NCI-H345 treated with DMSO at 0.1 percent for 48 hours (cell line): Measurements from ENCODE around the gene VPS4B.
A peak's percentile ranks its signal among the peaks of the same experiment; 100 is the strongest.
"Not testable (repeated sequence)": the region's sequence is repeated elsewhere in the genome, so short reads cannot be mapped to it uniquely, and the experiment has no call there.

Experiments used
- DNase-seq: peaks from one replicate; lab custom pipeline; 2025; ENCODE audit not compliant: unreplicated experiment; lab: John Stamatoyannopoulos, UW

VPS4B gene

DNA sequence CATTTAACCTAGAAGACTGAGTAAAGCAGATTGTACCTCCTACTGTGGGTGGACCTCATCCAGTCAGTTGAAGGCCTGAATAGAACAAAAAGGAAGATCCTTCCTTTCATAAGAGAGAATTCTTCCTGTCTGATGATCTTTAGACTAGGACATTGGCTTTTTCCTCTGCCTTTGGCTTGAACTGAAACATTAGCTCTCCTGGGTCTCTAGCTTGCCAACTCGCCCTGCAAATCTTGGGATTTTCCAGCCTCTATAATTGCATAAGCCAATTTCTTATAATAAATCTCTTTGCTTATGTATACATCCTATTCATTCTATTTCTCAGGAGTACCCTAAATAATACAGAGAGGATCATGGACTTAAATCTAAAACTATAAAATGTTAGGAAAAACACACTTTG lies 49.1 kb downstream of the VPS4B start:
- DNase-seq = no peak

DNA sequence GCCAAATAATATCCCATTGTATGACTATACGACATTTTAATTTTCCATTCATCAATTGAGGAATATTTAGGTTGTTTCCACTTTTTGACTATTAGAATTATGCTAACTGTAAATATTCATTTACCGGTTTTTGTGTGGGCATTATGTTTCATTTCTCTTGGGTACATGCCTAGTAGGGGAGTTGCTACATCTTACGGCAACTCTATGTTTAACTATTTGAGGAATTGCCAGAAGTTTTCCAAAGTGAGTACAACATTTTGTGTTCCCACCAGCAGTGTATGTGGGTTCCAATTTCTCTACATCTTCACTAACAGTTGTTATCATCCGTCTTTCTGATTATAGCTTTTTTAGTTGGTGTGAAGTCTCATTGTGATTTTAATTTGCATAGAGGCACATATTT lies 53.7 kb downstream of the VPS4B start:
- no peak for DNase-seq

DNA sequence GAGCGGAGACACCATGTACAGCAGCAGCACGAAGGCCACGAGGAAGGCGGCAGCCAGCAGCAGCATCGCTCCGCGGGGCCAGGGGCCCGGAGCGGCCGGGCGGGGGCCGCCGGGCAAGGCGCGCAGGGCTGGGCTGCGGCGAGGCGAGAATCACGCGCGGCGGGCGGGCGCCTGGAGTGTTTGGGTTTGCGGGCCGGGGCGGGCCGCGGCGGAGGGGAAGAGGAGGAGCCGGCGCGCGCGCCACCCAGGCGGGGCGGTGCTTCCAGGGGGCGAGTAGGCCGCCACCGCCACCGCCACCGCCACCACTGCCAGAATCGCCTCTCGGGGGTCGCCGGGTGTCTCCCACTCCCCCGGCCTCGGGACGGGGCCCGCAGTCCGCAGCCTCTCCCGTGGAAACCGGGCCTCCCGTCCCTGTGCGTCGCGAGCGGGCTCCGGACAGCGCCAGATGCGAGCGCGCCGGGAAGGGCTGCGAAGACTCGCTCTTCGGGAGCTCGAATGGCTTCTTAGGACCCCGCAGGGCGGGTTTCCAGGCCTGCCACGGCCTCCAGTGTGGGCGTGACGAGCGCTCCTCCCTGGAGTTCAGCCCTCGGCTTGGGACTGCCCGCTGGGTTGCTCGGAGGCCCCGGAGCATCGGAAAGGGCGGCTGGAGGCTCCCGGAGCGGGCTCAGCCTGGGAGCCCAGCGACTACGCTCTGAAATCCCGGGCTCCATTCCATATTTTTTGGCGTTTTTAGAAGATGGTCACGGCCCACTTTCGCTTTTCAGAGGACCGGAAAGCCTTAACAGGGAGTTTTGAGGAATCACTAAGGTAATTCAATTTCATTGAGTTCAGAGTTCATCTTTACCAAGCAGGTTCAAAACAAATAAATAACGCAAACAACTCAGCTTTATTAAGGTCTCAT lies 55.0 kb downstream of the VPS4B start, which contains the start of gene KDSR:
Gene KDSR, minus strand, starts transcription at position 154 of the 901 bp plus-strand sequence. Its CDS starts 88 bp downstream, at position 66.
- DNase-seq = peak; percentile 94

DNA sequence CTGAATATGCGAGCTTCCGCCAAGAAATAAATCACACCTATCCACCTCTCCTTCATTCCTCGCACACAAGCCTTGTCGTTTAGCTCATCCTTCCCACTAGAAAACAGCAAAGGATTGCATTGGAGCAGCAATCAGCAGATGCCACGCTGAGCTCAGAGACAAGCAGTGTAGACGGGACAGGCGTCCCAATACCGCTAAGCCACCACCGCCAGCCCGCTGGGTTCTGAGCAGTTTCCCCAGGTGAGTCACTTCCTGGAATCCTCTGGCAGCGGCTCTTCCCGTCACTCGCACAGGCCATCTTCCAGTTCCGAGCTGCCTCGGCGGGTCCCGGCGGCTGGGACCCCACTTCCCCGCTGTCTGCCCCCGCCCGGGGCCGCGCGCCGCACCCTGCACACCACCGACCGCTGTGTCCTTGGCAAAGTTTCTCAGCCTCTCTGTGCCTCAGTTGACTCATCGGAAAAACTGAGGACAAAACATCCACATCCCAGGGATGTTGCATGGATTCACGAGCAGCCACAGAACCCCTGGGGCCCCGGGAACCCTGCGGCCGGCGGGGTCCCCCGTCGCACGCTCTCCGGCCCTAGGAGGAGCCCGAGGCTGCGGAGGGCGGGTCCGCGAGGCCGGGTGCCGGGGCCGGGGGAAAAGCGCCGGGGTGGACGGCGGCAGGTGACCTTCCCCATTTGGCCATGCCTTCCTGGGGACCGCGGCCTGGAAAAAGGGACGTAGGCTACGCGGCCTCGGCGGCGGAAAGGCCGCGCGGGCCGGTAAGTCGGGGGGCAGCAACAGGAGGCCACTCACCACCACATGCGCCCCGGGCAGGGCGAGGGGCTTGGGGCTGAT lies 55.8 kb downstream of the VPS4B start:
- DNase-seq = peak; percentile 8

DNA sequence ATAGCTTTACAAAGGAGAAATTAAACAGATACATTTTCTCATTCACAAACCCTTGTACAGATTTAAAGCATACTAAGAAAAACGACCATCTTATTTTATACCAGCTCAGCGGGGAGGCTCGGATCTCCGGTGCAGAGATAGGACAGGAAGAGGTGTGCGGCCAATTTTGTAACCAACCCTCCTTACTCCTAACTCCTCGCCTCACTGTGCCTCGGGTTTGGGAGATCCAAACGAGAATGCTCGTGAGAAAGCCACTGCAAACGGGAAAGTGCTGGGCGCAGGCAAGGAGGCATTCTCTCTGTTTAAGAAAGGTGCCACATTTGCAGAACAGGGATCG lies 56.4 kb downstream of the VPS4B start:
- no peak for DNase-seq

DNA sequence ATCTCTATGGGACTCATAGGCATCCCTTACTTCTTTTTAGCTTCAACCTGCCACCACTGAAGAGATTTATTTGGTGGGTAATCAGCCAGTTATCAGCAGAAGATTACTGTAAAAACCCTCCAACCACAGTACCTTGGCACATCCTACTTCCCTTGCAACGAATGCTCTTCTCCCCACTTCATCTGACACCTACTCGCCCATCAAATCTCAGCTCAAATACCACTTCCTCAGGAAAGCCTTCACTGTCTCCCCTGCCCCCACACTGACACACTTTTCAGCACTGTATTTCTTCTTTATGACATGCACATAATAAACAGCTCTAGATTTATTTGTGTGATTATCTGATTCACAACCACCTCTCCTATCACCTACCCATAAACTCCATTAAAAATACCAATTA lies 58.3 kb downstream of the VPS4B start:
- no peak for DNase-seq

DNA sequence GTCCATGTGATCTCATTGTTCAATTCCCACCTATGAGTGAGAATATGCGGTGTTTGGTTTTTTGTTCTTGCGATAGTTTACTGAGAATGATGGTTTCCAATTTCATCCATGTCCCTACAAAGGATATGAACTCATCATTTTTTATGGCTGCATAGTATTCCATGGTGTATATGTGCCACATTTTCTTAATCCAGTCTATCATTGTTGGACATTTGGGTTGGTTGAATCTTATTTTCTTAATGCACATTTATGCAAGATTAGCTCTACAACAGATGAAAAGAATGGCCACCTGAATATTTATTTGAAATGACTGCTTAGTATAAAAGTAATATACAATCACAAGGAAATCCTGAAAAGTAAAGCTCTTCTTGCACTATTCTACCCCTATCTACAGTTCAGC lies 58.9 kb downstream of the VPS4B start:
- not testable (repeated sequence) for DNase-seq

DNA sequence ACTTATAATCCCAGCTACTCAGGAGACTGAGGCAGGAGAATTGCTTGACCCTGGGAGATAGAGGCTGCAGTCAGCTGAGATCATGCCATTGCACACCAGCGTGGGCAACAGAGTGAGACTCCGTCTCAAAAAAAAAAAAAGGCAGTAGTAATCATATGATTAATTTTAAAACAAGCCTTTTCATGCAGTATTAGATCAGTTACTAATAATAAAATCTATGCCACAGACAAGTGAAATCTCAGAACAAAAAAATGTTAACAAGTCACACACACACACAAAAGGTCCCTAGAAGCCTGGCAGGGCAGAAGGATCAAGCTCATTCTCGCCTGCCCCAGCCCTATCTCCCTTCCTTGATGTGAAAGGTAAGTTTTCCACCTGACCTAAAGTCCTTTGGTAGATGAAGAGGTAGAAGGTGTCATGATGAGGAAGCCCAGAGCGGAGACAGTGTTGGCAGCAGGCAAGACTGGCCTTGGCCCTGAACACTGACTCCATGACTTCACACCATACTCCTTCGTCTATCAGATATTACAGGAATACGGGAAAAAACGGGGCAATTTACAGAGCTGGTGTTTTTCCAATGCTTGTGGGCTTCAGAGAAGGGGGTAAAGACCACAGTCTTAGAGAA lies 65.9 kb downstream of the VPS4B start:
- DNase-seq = no peak

DNA sequence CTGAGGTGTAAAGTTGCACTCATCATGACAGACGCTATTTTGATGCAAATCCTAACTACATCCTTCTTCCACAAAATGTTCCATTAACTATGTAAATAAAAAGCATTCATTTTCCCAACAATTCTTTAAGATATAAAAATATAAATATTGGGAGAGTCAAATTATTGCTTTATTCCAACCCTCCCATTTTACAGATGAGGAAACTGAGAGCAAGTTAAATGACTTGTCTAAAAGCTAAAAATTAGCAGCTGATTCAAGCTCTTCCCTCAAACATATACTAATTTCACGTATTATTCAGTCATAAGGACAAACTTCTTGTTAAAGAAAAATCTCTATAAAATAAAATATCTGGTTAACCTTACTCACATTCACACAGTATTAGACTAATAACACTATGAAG lies 72.0 kb downstream of the VPS4B start:
- no peak for DNase-seq

DNA sequence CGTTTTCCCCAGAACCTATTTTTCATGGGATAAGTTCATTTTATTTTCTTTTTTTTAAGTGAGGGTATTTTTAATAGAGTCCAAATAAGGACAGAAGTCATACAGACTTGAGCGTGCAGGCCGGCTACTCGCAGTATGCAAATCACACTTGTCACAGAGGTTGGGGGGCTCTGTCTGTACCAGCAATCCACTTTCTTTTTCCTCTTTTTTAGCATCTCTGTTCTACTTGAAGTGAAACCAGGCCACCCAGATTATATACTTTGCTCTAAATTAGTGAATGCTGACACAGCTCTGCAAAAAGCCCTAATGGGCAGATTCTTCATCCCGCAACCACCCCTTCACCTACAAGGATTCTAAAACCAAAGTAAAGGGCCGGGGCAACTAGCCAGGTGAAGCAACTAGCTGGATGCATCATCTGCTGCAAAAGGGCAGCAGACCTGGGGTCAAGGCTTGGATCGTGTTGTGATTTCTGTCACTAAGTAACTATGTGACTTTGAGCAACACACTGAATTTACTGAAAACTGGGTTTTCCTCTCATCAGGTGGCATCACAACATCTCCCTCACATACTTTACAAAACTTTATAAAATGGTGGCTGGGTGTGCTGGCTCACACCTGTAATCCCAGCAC lies 73.7 kb downstream of the VPS4B start:
- DNase-seq = no peak

DNA sequence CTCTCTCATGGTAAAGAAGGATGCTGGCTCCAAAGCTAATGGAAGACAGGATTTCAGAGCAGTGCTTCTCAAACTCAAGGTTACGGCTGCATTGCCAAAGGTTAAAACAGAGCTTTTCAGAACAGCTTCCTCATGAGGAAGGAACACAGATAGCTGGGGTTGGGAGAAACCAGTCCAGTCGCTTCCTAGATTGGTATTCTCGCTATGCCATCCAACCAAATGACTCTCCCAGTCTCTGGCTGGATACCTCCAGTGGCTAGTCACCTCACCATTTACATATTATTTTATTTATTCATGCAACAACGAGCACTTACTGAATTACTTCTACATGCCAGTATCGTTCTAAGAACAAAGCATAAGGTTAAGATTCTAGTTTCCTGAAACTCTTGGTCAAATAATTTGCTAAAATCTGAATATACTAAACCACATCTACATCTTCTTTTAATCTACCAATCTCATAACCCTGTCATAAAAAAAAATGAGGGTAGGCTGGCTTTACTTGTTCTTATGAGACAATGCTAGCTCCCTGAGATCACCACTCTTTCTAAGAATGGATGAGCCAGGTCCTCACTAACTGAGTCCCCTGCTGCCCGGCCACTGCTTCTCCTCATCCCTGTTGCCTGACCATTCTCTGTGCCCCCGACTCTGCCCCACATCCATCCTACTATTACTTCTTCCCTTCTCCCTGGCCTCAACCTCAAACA lies 75.6 kb downstream of the VPS4B start:
- no peak for DNase-seq

DNA sequence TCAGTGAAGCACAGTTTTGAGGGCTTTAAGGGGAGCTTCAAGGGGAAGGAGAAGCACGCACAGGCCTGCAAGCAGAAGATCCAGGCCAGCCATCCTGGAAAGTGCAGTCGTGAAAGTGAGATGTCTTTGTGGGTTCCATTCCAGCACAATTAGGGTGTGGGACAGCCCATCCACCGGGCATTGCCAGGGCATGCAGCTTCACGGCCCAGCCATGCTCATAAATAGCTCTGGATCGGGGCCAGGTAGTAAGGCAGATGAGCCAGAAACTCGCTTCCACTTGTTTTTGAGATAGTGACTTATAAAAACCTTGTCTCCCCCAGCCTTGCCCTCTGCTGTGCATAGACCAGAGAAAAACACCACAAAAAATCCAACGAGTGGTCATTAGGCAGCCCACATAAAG lies 76.2 kb downstream of the VPS4B start:
- no peak for DNase-seq

DNA sequence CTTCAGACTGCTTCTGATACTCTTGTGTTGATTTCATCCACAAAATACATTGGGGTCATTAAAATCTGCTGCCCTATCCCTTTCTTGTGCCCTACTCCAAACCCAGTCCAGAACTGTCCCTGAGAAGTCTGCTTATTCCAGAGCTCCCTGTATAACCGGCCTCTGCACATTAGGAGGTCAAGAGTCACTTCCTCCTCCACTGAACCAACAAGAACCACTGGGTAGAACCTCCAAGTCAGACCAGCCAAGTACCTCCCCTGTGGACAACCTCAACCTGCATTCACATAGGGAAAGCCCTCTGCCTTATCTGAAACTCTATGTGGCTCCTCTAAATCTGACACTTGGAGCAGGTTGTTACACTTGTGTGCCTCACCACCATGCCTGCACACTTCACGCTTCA lies 77.4 kb downstream of the VPS4B start:
- no peak for DNase-seq

DNA sequence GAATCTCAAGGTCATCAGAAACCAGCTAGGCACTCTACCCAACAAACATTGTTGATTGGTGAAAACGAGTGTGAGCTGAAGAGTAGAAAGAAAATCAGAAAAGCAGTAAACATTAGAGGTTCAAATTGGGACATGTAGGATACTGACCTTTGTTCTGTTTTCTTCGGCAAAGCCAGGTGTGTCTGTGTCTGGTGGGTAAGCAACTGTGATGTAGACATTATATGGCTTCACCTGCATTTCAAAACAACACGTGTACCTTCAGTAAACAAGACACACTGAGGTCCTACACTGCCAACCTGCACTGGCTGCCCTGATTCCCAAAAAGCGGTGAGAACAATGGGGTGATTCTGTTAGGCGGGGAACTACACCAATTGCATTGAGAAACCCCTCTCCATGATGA lies 78.0 kb downstream of the VPS4B start:
- DNase-seq = no peak

DNA sequence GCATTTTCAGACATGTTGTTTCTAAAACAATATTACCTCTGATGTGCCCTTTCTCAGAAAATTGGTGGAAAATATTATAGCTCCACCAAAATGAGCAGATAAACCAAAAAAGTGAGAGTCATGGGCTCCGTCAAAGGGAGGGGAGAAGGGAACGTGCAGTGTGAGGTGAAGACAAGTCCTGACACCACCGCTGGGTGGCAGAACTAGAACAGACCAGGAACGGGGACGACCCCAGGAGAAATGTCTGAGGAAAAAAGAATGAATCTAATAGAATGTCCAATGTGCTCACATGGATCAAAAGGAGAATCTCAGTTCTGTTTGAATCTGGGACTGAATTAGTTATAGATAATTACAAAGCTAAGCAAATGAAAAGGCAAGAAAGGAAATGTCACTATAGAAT lies 80.1 kb downstream of the VPS4B start:
- no peak for DNase-seq

DNA sequence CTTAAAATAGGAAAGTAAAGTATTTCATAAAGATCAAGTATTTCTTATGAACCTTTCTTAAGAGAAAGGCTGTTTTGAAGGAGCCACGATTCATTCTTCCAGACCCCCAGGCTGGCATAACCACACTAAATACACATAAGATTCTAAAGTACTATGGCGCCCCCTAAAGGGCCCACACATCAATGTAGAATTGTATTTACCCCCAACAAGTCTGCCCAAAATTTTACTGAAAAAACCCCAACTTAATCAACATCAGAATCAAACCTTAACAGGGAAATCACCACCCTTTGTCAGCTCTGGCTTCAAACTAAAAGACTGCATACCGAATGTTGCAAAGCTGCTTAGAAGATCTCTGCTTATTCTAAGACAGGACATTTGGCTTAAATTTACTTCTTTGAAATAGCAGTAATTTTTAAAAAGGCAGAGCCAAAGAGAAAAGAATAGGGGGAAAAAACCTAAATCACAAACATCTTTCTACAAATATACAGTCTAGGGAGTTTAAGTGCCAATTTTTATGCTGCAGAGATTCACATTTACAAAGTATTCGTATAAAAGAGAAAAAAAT lies 82.3 kb downstream of the VPS4B start:
- DNase-seq = no peak
